SH-SY5Y (cell line): ENCODE results near the gene PLCG1.

Experiments
- GATA2 ChIP-seq: IDR thresholded peaks from 2 replicates; pipeline ENCODE4 v1.6.1; 2011; ENCODE audit warnings: mild to moderate bottlenecking, low read depth, low read length
- GATA3 ChIP-seq: IDR thresholded peaks from 2 replicates; pipeline ENCODE4 v1.6.1; 2011; ENCODE audit warnings: low read depth, mild to moderate bottlenecking, low read length, moderate library complexity

The PLCG1 gene

GRCh38 chr20:41116282-41116956 is 20.9 kb upstream of the PLCG1 start:
- TF ChIP-seq GATA2: no peak
- TF ChIP-seq GATA3: no peak

- TF ChIP-seq GATA2: no peak
- no peak for TF ChIP-seq GATA3
Measured at GRCh38 chr20:41118632-41119031, 18.7 kb upstream of the PLCG1 start.

GRCh38 chr20:41119614-41120561 is 17.5 kb upstream of the PLCG1 start:
- no peak for TF ChIP-seq GATA2

GRCh38 chr20:41121399-41121798 is 15.9 kb upstream of the PLCG1 start:
- TF ChIP-seq GATA3: no peak
- no peak for TF ChIP-seq GATA2

- TF ChIP-seq GATA3 (no peak), GATA2 (no peak)
Measured at GRCh38 chr20:41123631-41124030, 13.7 kb upstream of the PLCG1 start.

GRCh38 chr20:41124451-41125094 is 12.8 kb upstream of the PLCG1 start:
- no peak for TF ChIP-seq GATA3
- TF ChIP-seq GATA2: no peak

- TF ChIP-seq GATA3: no peak
- no peak for TF ChIP-seq GATA2
Measured at GRCh38 chr20:41125530-41126457, 11.5 kb upstream of the PLCG1 start.

GRCh38 chr20:41126719-41127118 is 10.6 kb upstream of the PLCG1 start:
- TF ChIP-seq GATA2: no peak
- TF ChIP-seq GATA3: no peak

GRCh38 chr20:41131594-41132387 is 5.6 kb upstream of the PLCG1 start:
- TF ChIP-seq GATA2 (no peak), GATA3 (no peak)

- no peak for TF ChIP-seq GATA3
- no peak for TF ChIP-seq GATA2
Measured at GRCh38 chr20:41133709-41134361, 3.5 kb upstream of the PLCG1 start.

GRCh38 chr20:41134362-41135186 is 2.8 kb upstream of the PLCG1 start:
- no peak for TF ChIP-seq GATA2
- TF ChIP-seq GATA3: no peak

- TF ChIP-seq GATA2: no peak
- no peak for TF ChIP-seq GATA3
Measured at GRCh38 chr20:41135187-41135887, 2.0 kb upstream of the PLCG1 start.
